Fibroblast of the aortic adventitia (primary cell): ENCODE data around the gene INPP5J. TPM values are rescaled to one million over a fixed set of nuclear protein-coding genes. Genes with fewer than 3 reads are reported as not detected.

Experiments
- DNase-seq: peaks from one replicate; pipeline ENCODE4 v3.0.0-alpha.2; 2010; ENCODE audit warnings: low read depth
- H3K4me3 ChIP-seq: 2 replicates; pipeline ENCODE4 v1.5.1; 2011; ENCODE audit warnings: low read depth, mild to moderate bottlenecking, control low read depth, low read length, moderate library complexity
- total RNA-seq: library from RNA; depleted of rRNA; stranded (reverse); fragments of >200 nt; gene quantifications from 2 replicates; pipeline ENCODE4 v1.2.3, GENCODE V29; 2012; ENCODE audit warnings: low replicate concordance
- TF ChIP-seq, protein P1 (sequence below): IDR thresholded peaks from 2 replicates; pipeline ENCODE4 v1.5.1; 2011; ENCODE audit warnings: mild to moderate bottlenecking, low read length, control low read depth, inconsistent platforms; ENCODE audit not compliant: insufficient read depth

The INPP5J gene
- total RNA-seq, 1 donor = under 0.01 TPM

DNA sequence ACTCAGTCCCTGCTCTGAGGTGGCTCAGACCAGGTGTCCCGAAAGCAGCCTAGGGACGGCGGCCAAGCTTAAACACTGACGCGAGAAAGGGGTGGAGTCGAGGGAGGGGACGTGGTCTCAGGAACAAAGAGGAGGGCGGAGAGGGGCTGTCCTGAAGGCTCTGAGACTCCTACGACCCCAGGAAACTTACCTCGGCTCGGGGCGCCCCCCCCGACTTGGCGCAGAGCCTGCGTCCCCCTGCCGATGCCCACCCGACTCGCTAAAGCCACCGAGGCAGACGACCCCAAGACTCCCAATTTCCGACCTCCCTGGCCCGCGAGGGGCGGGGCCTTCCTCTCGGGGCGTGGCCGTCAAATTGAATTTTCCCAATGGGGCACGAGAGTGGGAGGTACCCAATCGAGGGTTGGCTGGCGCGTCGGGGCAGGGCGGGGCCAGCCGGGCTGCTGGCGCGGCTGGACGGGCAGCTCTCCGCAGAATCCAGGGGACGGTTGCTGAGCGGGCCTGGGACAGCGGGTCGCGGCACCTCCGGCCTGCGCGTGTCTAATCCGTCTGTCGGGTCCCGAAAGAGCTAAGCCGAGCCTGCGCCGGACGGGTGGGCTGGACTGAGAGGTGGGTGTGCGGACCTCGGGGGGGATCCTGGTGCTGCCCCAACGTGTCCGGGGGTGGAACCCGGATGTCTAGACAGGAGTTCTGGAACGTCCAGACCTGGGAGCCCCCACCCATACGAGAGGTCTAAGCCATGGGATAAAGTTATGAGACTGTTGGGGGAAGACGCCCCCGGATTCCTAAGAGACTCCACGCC lies 41.7 kb upstream of the INPP5J start, which contains the start of gene SMTN:
Gene SMTN, plus strand, starts transcription at position 471 of the 802 bp plus-strand sequence. CDS start 1,941 bp downstream, outside the sequence.
- peak; percentile 83 for DNase-seq
- TF ChIP-seq, protein P1, sequence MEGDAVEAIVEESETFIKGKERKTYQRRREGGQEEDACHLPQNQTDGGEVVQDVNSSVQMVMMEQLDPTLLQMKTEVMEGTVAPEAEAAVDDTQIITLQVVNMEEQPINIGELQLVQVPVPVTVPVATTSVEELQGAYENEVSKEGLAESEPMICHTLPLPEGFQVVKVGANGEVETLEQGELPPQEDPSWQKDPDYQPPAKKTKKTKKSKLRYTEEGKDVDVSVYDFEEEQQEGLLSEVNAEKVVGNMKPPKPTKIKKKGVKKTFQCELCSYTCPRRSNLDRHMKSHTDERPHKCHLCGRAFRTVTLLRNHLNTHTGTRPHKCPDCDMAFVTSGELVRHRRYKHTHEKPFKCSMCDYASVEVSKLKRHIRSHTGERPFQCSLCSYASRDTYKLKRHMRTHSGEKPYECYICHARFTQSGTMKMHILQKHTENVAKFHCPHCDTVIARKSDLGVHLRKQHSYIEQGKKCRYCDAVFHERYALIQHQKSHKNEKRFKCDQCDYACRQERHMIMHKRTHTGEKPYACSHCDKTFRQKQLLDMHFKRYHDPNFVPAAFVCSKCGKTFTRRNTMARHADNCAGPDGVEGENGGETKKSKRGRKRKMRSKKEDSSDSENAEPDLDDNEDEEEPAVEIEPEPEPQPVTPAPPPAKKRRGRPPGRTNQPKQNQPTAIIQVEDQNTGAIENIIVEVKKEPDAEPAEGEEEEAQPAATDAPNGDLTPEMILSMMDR = no peak
- H3K4me3 ChIP-seq = peak within 1 kb of the TSS; percentile 85

DNA sequence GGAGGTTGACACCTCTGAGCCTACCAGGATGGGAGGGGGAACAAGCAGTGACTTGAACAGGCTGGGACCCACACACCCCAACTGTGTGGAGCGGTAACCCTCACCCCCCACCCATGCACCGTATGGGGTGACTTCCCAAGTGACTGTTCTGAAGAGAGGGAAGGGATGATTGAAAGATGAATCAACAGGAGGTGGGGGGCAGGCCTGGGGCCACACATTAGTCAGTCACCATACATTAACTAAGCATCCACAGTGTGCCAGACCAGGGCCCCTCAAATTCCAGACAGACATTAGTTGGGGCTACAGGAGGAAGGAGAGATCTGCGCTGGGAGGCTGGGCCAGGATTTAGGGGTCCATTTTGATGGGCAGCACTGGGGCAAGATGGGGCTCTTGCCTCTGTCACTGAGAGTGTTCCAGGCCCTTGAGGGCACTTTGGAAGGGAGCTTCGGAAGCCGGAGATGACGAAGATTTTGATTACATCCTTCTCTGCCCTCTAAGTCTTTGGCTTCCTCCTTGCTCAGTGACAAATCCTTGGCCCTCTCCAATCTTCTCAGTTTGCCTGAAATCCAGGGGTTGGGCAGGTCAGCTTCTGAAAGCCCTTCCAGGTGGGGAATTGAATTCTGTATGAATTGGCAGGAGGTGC lies 40.7 kb upstream of the INPP5J start:
- peak; percentile 51 for DNase-seq
- peak overlapping the region; percentile 85 for H3K4me3 ChIP-seq
- TF ChIP-seq, protein P1 = no peak

DNA sequence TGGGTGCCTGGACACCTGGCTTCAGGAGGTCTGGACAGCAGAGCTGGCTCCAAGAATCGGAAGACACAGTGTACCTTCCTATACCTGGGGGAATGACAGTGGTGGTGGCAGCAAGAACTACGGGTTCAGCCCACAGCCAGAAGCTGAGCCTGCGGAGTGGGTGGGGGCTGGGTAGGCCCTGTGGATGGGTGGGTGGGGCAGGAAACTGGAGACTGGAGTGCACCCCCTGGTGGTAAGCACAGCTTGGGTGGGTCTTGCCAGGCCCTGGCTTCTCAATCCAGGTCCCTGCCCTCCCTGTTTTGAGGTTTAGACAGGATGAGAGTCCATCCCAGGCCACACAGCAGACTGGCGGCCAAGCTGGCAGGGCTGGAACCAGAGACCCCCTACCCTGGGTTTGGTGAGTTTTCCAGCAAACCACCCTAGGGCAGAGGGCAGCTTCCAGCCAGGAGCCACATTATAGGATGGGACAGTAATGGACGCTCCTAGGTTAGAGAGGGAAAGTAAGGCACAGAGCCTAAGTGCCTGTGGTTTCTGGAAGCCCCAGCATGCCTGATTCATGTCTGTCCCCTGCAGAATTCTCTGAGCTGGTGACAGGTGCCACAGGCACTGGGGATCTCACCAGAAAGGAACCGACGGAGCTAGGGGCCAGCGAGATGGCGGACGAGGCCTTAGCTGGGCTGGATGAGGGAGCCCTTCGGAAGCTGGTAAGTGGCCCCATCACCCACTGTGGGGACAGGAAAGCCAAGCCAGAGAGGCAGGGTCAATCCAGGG lies 40.0 kb upstream of the INPP5J start:
- peak; percentile 75 for DNase-seq
- TF ChIP-seq, protein P1 = peak; percentile 74
- H3K4me3 ChIP-seq = peak overlapping the region; percentile 85

DNA sequence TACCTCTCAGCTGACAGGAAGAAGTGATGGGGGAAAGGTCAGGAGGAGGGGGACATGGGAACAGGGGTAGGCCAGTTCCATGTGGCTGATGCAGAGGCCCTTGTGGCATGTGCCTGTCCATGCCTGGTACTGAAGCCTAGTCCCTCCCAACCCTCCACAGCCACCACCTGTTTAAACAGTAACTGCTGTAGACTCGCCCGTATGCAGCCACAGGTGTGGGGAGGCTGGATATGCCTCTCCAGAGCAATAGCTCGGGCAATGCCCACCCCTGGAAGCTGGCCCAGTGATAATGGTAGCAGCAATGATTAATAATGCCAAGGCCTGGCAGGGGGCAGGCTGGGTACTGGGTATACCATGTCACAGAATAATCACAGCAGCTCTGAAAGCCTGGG lies 39.4 kb upstream of the INPP5J start:
- no peak for DNase-seq
- peak overlapping the region; percentile 79 for H3K4me3 ChIP-seq
- TF ChIP-seq, protein P1 = no peak

DNA sequence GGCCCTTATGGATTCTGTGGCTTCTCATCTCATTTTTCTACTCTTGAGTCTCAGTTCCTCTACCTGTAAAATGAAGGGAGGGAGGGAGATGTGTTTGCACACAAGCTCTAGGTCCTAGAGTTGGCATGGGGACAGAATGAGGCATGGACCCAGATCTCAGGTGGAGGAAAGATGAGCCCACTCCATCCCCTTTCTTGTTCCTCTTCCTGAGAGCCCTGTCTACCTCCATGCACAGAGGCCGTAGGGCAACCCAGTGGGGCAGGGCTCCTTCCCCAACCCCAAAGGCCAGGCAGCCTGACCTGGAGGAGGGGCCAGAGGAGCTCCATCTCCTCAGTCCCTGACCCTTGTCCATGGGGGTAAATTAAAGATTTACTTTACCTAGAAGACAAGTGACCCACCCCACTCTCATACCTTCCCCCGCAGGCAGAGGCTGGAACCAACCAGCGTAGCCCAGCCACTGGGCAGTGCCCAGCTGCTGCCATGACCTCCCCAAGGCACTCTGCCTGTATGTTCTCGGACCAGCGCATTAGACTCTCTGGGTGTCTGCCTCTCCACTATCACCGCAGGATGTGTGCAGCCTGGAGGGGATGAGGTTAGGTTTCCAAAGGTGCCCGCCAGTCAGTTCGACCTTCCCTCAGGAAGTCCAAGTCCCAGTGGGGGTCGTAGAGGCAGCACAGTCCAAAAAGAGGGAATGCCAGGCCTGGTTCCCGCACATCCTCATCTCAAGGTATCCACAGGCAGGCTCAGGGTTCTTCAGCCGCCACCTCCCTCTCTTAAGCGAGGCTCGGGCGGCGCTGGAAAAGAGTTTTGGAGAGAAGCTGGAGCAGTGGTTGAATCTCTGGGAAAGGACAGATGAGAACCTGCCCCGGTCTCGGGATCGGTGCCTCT lies 38.6 kb upstream of the INPP5J start:
- peak overlapping the region; percentile 79 for H3K4me3 ChIP-seq
- TF ChIP-seq, protein P1 = no peak
- DNase-seq = no peak
